GM21717 (cell line): ENCODE results near the gene AHNAK2.

Experiments used
- ATAC-seq: cut with Tn5 transposase; IDR thresholded peaks from one replicate; pipeline ENCODE4 v1.9.1; 2021; ENCODE audit warnings: mild to moderate bottlenecking, moderate library complexity; ENCODE audit not compliant: unreplicated experiment

AHNAK2 gene

GRCh38 chr14:104887623-104888488, 90.3 kb downstream of the AHNAK2 start:
- ATAC-seq = no peak
